GM12872 (cell line): ENCODE data around the gene SPATA25.

ENCODE experiments used
- TF ChIP-seq, protein P1 (sequence below): IDR thresholded peaks from 3 replicates; pipeline ENCODE4 v1.5.1; 2011; ENCODE audit warnings: low read depth, mild to moderate bottlenecking, low read length, moderate library complexity; ENCODE audit not compliant: insufficient read depth

SPATA25 gene

DNA sequence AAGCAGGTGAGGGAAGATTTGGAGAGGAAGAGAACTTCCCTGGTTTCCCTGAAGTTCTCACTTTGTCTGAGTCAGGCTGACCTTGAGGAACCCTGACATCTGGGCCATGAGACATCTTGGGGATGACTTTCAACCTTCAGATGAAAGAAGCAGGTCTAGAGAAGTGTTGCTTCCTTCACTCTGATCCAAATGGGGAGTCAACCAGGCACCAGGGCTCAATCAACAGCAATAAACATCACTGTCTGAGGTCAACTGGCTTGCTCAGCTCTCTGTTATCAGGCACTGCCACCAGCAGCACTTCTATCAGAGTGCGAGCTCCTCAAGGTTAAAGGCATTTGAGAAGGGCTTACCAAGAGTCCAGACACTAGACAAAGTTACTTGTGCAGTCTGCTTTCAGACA lies 36.5 kb downstream of the SPATA25 start:
- TF ChIP-seq, protein P1, sequence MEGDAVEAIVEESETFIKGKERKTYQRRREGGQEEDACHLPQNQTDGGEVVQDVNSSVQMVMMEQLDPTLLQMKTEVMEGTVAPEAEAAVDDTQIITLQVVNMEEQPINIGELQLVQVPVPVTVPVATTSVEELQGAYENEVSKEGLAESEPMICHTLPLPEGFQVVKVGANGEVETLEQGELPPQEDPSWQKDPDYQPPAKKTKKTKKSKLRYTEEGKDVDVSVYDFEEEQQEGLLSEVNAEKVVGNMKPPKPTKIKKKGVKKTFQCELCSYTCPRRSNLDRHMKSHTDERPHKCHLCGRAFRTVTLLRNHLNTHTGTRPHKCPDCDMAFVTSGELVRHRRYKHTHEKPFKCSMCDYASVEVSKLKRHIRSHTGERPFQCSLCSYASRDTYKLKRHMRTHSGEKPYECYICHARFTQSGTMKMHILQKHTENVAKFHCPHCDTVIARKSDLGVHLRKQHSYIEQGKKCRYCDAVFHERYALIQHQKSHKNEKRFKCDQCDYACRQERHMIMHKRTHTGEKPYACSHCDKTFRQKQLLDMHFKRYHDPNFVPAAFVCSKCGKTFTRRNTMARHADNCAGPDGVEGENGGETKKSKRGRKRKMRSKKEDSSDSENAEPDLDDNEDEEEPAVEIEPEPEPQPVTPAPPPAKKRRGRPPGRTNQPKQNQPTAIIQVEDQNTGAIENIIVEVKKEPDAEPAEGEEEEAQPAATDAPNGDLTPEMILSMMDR, result no peak

DNA sequence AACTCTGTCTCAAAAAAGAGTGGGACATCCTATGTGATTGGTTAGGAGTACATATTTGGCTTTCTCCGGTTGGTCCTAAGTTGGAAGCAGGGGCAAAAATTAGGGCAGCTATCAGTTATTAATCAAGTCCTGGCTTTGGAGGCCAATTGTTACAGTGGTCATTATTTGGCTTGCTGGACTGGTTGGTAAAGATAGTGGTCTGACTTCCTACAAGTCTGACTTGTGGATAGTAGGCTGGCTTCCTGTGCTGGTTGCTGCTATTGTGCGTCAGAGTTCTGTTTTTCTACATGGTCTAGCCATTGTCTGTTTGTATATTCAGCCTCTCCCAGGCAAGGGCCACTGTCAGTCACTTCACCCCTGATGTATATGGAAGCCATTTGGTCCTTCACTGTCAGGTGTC lies 37.2 kb downstream of the SPATA25 start:
- TF ChIP-seq, protein P1, result no peak

DNA sequence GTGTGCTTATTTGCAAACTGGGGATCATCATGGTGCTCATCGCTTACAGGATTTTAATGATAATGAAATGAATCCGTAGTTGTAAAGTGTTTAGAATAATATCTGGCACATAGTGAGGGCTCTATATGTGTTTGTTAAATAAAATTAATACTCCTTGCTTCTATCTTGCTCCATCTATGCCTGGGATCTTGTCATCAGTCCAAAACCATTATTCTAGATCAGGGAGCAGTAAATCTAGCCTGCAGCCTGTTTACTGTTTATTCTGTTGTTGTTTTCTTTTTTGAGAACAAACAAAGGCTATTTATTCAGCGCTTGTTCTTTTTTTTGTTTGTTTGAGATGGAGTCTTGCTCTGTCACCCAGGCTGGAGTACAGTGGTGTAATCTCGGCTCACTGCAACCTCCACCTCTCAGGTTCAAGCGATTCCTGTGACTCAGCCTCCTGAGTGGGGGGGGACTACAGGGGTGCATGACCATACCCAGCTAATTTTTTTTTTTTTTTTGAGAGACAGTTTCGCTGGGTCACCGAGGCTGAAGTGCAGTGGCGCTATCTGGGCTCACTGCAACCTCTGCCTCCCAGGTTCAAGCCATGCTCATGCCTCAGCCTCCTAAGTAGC lies 38.3 kb downstream of the SPATA25 start:
- TF ChIP-seq, protein P1, result no peak

DNA sequence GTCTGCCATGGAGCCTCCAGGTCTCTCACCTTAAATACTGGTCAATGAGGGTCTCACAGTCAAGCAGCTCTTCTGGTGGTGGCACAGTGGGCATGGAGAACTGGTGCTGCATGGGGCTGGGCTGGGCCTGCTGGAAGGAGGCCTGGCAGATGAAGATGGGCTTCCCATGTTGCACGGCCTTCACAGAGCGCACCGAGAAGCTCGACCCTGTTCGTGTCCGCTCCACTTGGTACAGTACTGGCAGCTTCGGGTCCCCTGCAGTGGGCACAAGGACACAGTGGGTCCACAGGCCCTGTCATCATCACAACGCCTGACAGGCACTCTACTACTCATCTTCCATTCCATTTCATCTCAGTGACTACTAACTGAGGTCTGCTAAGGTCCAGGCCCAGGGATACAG lies 39.0 kb downstream of the SPATA25 start:
- TF ChIP-seq, protein P1, result no peak

DNA sequence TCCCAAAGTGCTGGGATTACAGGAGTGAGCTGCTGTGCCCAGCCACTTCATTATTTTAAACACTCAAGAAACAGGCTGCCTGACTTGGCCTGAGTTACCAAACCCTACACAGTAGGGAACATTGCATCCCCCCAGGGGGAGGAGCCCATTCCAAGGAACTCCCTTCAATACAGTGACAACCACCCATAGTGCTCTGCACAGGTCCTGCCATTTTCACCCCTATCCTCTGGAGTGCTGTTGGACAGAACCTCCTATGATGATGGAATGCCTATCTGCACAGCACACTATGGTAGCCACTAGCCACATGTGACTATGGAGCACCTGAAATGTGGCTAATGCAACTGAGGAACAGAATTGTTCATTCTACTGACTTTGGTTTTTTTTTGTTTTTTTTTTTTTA lies 42.0 kb downstream of the SPATA25 start:
- TF ChIP-seq, protein P1, result no peak

DNA sequence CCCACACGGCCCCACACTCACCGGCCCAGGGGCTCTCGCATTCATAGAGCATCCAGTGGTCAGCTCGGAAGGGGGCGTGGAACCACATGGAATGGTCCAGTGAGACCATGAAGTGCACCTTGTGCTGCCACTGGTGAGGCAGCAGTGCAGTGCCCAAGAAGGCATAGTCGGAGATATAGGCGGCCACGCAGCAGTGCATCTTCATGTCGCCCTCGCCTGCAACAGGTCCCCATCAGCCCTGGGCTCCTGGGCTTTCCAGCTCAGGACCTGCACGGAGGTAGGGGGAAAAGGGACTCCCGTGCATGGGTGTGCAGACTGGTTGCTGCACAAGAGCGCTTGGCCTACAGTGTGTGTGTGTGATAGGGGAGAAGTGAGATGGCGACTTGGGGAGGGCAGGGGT lies 43.9 kb downstream of the SPATA25 start:
- TF ChIP-seq, protein P1, result no peak

DNA sequence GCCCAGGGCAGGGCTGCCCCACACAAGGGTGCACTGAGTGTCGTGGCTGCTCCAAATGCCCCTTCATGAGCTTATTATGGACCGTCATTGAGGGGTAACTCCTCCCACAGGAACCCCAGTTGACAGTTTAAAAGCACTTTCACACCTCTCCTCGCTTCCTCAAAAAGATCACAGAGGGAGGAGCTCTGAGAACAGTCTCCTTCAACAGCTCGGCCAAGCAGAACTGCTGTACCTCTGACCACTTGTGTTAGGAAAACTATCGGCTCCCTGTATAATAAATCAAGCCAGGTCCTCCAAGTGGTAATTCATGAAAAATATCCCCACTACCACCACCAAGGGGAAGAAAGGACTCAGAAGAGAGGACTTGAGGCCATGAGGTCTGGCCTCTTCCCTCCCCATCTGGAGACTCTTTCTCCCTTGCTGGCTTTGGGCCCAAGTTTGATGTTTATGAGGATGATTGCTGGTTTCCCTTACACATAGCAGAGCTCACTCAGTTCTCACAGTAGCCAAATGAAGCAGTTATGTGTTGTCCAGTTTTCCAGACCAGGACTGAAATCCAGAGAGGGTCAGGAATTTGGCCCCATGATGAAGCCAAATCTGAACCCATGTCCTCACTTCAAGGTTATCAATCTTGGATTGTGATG lies 45.1 kb downstream of the SPATA25 start:
- TF ChIP-seq, protein P1, result no peak
